PFSK-1 (cell line): ENCODE results near the gene UMODL1.

Experiments
- FOXP2 ChIP-seq: optimal IDR thresholded peaks from 2 replicates; pipeline ENCODE3; 2011; ENCODE audit warnings: borderline replicate concordance, control low read depth, inconsistent platforms; ENCODE audit not compliant: insufficient read depth; ENCODE audit errors: extremely low read length, extremely low read depth
- POLR2AphosphoS5 ChIP-seq: IDR thresholded peaks from 2 replicates; pipeline ENCODE4 v1.6.1; 2012; ENCODE audit warnings: low read depth, mild to moderate bottlenecking, control low read depth, low read length, moderate library complexity
- SIN3A ChIP-seq: IDR thresholded peaks from 2 replicates; pipeline ENCODE4 v1.6.1; 2012; ENCODE audit warnings: mild to moderate bottlenecking, low read length, moderate library complexity, borderline replicate concordance; ENCODE audit not compliant: insufficient read depth
- TAF1 ChIP-seq: IDR thresholded peaks from 2 replicates; pipeline ENCODE4 v1.6.1; 2012; ENCODE audit warnings: low read length, control low read depth, borderline replicate concordance; ENCODE audit not compliant: insufficient read depth
- TF ChIP-seq, protein P1 (sequence below), 2 experiments: IDR thresholded peaks; 2 replicates each; pipeline versions ENCODE4 v1.6.1 to v1.8.0; 2011 to 2012; ENCODE audit warnings: low read depth in 2 of 2, low read length in 2 of 2, control low read depth in 1 of 2, inconsistent platforms in 1 of 2, mild to moderate bottlenecking in 1 of 2, moderate library complexity in 1 of 2; ENCODE audit not compliant: insufficient read depth in 1 of 2

DNA sequence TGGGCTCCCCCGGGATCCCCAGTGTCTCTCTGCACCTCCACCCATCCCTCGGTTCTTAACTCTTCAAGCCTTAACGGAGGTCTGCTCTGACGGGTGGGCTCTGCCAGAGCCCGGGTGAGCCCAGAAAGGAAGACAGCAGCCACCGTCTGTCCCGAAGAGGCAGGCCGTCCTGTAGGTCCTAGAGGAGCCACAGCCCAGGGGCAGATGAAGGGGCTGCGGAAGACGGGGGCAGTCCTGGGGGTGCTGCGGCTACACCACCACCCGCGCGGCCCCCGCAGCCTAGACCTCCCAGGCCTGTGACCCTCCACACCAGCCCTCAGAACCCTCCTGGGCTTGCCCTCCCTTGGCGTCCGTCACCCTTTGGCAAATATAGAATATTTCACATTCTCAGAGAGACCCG is 71.0 kb downstream of the UMODL1 start:
- TF ChIP-seq POLR2AphosphoS5, result no peak
- TF ChIP-seq, protein P1, sequence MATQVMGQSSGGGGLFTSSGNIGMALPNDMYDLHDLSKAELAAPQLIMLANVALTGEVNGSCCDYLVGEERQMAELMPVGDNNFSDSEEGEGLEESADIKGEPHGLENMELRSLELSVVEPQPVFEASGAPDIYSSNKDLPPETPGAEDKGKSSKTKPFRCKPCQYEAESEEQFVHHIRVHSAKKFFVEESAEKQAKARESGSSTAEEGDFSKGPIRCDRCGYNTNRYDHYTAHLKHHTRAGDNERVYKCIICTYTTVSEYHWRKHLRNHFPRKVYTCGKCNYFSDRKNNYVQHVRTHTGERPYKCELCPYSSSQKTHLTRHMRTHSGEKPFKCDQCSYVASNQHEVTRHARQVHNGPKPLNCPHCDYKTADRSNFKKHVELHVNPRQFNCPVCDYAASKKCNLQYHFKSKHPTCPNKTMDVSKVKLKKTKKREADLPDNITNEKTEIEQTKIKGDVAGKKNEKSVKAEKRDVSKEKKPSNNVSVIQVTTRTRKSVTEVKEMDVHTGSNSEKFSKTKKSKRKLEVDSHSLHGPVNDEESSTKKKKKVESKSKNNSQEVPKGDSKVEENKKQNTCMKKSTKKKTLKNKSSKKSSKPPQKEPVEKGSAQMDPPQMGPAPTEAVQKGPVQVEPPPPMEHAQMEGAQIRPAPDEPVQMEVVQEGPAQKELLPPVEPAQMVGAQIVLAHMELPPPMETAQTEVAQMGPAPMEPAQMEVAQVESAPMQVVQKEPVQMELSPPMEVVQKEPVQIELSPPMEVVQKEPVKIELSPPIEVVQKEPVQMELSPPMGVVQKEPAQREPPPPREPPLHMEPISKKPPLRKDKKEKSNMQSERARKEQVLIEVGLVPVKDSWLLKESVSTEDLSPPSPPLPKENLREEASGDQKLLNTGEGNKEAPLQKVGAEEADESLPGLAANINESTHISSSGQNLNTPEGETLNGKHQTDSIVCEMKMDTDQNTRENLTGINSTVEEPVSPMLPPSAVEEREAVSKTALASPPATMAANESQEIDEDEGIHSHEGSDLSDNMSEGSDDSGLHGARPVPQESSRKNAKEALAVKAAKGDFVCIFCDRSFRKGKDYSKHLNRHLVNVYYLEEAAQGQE (IDR thresholded peaks at IDR 0.05; ENCODE audit: insufficient read depth in 1 of 2, low read depth in 2 of 2, low read length in 2 of 2), result no peak
- TF ChIP-seq TAF1, result no peak
- TF ChIP-seq SIN3A, result no peak
- TF ChIP-seq FOXP2, result no peak
